GM12872 (cell line): Measurements from ENCODE around the gene ABCG5.

Source experiments
- CTCF ChIP-seq: IDR thresholded peaks from 3 replicates; pipeline ENCODE4 v1.5.1; 2011; ENCODE audit warnings: low read depth, mild to moderate bottlenecking, low read length, moderate library complexity; ENCODE audit not compliant: insufficient read depth

The ABCG5 gene

DNA sequence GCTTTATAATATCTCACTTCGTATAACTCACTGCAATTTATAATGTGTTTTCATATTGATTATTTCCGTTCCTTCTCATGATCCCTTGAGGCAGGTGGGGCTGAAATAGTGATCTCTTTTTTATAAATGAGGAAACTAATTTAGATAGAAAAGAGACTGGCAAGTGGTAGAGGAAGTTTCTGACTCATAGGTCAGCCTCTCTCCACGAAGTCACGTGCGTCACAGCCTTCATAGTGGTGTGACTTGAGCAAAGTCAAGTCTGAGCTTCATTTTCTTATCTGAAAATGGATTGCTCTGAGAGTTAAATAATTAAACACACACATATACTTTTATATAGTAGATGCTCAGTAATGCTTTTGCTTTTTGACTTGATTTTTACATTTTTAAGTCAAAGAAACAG is 19.9 kb downstream of the ABCG5 start:
- TF ChIP-seq CTCF, result no peak

DNA sequence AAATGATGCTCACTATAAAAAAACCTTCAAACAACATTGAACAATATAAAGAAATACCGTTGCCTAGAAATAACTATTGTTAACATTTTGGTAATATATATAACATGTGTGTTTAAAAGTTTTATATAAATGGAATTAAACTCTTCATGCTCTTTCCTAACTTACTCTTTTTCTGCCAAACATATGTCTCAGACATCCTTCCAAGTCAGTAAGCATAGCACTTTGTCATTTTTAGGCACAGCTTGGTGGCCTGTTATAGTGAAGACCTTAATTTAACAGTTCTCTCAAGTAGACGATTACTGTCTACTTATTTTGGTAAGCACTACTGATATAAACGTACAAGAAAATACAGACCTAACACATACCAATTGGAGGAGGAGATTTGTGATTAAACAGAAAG is 23.9 kb downstream of the ABCG5 start:
- TF ChIP-seq CTCF, result no peak

DNA sequence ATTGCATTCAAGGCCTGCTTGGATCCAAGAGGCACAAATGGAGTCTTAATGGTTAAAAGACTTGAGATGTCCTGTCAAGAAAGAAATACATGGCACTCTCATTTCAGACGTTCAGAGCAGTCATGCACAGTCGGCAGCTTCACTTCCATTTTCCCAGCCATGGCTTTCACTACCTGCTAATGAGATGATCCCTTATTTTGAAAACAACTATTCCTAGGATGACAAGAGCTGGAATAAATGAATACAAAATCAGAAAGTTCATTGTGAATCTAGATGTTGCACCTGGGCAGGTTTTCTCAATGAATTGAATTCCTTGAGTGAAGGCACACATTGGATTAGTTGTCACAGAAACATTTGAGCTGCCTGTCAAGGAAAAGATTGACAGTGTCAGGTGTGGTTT is 25.7 kb downstream of the ABCG5 start:
- no peak for TF ChIP-seq CTCF

GRCh38 chr2:43812006-43812405 is 26.6 kb downstream of the ABCG5 start:
- no peak for TF ChIP-seq CTCF

DNA sequence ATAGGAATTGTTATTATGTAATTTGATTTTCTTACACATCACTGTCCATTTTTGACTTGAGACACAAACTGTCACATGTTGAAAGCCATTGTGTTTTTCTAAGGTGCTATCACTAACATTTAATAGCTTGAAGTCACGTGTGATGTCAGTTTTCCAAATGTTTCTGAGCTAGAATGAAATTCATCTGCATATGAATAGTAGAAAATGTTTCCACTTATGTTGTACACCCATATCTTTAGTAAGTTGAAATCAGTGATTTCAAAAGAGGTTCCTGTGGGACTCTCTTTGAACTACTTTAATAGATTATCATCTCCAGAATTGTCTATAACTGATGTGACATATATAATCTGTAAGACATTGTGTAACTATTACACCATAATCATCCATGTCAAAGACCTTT is 27.8 kb downstream of the ABCG5 start:
- no peak for TF ChIP-seq CTCF

GRCh38 chr2:43810452-43810851 is 28.2 kb downstream of the ABCG5 start:
- TF ChIP-seq CTCF, result no peak

DNA sequence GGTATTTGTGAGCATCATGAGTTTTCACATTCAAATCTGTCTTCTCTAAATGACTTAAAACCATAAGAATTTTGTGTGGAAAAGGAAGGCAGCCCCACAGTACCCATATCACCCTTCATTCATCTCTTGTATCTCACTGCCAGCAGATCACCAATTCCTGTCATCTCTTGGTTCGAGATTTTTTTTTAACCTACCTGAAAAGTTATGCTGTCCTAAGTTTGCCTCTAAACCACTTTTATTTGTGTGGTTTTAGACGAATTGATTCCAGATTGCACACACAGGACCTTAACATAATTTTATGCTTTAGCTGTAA is 32.0 kb downstream of the ABCG5 start:
- TF ChIP-seq CTCF, result no peak

GRCh38 chr2:43803113-43803512 is 35.5 kb downstream of the ABCG5 start:
- TF ChIP-seq CTCF, result no peak
